NCI-H1417 (cell line): ENCODE data around the gene NME3.
"Not testable (repeated sequence)": the region's sequence is repeated elsewhere in the genome, so short reads cannot be mapped to it uniquely, and the experiment has no call there.

Experiments used
- DNase-seq, 3 experiments: peaks; one replicate each; lab custom pipeline; 2025; lab: John Stamatoyannopoulos, UW

The NME3 gene

DNA sequence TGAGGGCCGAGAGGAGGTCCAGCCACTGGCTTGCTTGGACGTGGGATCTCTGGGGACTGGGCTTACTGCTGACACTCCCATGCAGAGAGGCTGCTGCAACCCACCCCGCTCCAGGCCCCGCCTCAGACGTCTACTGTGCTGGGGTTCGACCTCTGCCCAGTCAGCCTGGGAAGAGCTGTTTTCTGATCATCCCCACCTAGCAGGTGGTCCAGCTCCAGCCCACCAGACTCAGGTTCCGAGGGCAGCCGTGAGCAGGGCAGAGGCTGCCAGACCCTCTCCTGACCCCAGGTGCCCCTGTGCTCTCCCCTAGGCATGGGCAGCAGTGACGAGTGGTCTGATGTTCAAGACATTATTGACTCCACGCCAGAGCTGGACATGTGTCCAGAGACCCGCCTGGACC, 23.4 kb downstream of the NME3 start:
- no peak for DNase-seq

DNA sequence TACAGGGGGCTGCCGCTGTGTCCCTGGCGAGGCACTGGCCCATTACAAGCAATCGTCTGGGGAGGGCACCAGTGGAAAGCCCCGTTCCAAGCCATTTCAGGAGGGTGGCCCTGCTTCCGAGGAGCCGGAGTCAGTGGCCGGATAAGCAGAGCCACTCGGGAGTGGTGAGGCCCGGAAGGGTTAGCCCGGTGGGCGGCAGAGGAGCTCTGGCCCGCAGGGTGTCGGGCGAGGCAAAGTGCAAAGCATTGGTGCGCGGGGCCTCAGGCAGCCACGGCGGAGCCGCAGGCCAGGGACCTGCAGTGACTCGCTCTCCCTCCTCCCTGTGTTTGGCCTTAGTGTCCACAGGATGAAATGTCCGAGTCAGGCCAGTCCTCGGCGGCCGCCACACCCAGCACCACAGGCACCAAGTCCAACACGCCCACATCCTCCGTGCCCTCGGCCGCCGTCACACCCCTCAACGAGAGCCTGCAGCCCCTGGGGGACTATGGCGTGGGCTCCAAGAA, 24.6 kb downstream of the NME3 start:
- no peak for DNase-seq

DNA sequence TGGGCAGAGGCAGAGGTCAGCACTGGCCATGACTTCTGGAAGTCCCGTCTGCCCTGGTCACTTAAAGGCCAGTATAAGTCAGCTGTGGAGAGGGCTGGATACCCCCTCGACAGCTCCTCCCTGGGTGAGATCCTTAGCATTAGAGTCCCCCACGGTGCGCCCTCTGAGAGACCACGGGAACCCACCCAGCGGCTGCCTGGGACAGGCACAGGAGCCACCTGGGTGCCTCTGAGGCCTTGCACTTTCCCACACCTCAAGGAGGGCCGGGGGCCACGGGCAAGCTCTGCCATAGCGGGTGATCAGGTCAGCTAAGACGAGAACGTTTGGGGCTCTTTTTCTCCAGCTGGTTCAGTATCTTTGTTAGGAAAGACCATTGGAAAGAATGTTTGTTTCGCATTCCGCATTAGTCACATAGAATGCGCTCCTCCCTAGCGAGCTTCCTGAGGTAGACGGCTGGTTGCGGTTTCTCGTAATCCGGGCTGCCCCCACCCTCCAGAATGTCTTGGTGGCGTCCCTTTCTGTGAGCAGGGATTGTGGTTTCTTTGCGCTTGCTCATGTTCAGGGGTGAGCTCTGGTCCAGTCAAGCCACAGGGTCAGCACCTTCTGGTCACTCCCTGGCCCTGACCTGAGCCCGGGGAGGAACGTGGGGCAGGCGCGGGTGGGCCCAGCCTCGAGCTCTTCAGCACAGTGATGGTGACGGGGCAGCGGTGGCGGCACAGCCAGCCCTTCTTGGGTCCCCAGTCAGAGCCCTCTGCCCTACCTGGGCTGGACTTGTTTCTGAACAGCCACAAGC, 25.2 kb downstream of the NME3 start:
- DNase-seq = no peak

DNA sequence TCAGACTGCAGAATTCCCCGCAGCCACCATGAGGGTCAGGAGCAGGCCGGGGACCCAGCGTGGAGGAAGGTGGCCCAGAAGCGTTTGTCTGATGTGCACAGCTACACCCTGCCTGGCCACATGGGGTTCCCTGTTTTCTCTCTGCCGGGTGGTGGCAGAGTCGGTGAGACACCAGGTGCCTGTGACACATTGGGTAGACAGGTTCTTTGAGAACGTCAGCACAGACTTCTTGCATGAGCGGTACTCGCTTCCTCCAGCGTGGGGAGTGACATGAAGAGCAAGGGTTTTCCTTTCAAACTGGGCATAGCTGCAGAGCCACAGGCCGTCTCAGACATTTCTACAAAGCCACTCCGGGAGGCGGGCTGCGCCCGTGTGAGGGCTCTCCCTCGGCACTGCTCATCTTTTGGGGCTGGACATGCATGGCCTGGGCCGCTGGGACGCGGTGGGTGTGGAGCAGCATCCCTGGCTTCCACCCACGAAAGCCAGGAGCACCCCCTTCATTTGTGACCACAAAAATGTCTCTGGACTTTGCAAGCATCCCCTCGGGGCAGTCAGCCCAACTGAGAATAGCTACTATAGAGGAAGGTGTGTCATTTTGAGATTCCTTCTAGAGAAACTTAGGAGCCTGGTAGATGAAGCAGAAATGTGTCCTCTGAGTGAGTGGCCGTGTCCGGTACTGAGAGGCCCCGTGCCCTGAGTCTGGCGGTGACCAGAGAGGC, 26.0 kb downstream of the NME3 start:
- DNase-seq = no peak

DNA sequence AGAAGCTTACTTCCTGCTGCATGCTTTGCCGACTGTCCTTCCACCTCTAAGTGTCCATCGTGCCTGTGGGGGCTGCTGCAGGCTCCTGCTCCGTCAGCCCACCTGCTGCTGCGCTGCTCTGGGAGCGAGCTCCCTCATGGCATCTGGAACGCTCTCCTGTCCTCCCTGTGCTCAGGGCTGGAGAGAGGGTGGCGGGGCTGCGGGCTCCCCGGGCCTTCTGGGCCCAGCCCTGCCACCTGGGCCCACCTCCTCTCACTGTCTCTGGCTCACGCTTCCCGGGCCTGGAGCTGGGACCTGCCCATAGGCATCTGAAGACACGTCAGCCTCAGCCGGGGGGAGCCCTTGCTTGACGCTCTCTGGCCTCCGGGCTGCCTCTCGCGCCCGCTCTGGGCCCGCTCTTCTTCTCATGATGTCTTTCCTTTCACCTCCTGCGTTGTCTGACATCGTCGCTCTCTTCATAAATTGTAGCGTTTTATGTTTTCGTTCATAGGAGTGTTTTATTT, 27.0 kb downstream of the NME3 start:
- DNase-seq = no peak

DNA sequence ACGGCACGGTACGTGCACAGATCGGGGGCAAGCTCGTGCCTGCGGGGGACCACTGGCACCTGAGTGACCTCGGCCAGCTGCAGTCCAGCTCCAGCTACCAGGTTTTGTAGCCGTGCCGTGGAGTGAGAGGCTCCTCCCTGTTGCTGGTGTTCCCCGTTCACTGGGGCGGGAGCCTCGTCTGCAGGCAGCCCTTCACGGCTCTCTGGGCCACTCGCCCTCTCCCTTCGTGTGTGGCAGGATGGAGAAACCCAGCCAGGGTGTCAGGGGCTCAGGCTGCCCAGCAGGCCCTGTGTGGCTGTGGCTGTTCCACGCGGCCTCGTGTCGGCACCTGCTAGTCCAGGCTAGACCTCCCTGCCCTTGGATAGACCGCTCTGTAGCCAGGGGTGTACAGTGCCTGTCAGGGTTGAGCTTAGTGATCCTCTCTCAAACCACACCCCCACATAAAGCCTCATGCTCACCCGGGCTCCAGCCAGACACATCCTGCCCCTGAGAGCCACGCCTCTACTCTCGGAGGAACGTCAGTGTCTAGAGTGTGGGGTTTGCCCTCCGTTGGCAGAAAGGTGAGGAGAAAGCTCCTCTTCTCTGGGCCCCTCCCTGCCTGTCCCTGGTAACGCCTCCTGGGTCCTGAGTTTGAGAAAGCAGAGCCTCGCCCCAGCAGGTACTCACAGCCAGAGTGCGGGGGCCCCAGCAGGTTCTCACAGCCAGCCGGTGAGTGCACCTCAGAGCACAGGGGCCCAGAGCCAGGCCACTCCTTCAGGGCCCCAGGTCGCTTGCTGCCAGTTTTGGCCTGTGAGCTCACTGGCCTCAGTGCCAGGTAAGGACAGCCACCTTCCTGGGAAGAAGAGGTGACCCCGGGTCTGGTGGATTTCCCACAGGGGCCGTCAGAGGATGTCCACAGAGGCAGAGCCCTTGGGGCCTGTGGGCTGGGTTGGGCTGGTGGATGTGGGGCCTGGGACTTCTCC, 27.7 kb downstream of the NME3 start:
- DNase-seq = no peak

DNA sequence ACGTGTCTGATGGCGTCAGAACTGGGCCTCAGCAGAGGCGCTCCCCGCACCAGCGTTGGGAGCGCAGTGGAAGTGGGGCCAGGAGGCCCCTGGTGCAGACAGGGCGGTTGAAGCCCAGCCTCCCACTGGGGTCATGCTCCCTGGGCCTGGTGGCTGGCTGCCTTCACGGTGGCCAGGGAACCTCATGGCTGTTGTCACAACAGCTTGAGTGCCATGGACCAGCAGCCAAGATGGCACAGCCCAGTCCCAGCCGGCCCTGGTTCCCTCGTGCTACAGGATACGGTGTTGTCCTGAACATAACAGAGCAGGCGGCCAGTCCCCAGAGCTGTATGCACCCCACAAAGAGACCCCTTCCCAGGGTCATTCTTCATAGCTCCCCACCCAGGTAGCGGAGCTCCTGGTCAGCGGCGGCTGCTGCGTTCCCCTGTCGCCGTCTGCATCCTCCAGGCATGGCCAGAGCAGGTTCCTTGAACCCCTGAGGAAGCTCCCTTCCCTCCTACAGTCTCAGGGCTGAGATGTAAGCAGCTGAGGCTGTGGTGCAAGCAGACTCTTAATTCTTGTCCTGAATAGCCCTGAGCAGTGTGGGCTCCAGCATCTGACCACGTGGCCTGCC, 29.7 kb downstream of the NME3 start:
- no peak for DNase-seq

DNA sequence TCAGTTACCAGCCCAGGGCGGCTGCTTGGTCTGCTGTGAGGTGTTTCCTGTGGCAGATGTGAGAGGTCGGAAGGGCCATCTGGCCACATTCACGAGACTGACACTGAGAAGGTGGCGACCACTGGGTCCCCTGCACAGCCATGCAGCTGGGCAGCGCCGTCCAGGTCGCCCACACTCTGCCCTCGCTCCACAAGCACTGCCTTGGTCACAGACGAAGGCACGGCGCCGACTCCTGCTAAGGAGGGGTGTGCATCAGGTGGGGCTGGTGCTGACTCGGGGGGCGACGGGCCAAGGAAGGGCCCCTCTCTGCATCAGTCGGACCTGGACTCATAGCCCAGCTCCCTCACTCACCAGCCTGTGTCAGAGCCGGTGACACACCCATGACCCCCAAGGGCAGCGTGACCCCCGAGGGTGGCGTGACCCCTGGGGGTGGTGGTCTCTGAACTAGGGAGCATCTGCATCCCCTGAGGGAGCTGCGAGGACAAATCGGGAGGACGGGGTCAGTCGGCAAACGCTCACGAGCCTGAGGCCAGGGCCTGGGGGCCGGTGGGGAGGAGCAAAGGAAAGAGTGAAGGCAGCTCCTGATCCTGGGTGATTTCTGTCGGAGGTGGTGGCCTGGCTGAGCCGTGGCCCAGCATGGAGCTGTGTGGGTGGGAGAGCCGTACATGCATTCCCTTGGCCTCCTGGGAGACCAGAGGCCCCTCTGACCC, 30.4 kb downstream of the NME3 start:
- no peak for DNase-seq

DNA sequence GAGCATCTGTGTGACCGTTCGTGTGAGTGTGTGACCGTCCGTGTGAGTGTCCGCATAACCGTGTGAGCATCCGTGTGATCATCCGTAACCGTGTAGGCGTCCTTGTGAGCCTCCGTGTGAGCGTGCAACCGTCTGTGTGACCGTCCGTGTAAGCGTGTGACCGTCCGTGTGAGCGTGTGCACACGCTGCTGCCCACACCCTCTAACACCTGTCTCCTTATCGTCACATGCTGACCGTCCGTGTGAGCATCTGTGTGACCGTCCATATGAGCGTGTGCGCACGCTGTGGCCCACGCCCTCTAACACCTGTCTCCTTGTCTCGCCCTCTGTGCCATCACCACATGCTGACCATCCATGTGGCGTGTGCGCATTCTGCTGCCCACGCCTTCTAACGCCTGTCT, 31.1 kb downstream of the NME3 start:
- no peak for DNase-seq

DNA sequence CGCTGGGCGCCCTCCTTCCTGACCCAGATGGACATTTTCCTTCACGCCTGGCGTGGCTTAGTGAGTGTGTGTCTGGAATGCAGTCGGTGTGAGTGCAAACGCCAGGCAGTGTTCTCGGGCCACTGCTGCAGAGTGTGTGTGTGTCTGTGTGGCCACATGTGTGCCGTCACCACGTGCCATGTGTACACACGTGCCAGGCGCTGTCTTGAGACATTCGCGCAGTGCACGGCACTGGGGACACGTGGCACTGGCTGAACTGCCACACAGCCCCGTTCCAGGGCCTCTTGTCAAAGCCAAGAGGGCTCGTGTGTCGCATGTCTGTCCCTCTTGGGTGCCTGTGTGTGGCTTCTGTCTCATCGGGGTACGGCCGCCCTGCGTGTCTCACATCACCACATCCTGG, 36.5 kb downstream of the NME3 start:
- no peak for DNase-seq

DNA sequence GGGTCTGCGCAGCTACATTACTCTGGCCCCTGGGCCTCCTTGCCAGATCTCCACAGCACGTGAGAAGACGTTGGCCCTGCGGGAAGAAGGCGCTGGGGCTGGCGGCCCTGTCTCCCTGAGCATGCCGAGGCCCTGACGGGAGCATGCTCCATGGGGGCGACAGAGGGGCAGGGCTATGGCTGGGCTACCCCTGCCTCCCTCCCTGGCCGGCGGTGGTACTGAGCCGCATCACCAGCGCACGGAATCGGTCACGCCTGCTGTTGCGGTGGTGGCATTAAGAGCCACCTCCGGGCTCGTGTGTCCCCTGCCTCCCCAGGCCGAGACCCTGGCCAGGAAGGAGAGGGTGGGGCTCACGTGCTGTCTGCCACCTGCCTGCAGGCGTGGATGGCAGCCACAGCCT, 37.2 kb downstream of the NME3 start:
- no peak for DNase-seq

DNA sequence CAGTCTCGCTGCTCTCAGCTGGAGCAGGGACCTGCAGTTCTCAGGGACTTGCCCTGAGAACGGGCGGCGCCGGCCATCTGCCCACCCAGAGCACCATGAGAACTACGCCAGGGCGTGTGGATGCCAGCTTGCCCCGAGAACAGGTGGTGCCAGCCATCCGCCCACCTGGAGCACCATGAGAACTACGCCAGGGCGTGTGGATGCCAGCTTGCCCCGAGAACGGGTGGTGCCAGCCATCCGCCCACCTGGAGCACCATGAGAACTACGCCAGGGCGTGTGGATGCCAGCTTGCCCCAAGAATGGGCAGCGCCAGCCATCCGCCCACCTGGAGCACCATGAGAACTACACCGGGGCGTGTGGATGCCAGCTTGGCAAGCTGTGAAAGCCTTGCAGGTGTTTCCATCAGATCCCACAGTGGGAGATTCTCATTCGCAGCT, 38.8 kb downstream of the NME3 start:
- not testable (repeated sequence) for DNase-seq

DNA sequence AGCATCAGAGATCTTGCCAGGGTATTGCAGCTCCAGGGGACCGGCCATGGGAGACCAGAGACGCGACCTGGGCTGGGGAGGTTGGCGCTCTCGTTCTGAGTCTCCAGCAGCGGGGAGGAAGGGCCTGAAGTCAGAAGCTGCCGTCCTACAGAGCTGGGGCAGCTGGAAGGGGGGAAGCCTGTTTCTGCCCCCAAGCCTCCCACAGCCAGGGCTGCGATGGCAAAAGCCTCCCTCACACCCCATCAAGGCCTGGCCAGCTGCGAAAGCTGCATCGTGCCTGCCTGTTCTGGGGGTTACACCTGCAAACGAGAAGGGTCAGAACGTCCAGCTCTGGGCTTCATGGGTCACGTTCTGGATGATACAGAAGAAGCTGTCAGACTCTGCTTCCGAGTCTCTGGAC, 39.3 kb downstream of the NME3 start:
- DNase-seq = no peak

DNA sequence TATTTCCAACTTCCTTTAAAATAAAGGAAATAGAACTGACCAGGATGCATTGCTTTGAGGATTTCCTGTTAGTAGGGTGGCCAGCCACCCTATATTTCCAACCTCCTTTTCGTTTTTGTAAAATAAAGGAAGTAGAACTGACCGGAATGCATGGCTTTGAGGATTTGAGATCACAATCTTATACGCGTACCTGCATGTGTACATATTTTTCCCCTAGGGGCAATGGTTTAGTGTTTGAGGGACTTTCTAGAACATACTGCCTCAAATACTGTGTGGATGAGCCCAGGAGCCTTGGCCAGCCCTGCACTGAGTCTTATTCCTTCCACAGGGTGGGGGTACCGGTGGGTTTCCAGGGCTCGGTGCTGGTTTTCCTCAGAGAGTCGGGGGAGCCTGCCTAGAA, 39.7 kb downstream of the NME3 start:
- no peak for DNase-seq

DNA sequence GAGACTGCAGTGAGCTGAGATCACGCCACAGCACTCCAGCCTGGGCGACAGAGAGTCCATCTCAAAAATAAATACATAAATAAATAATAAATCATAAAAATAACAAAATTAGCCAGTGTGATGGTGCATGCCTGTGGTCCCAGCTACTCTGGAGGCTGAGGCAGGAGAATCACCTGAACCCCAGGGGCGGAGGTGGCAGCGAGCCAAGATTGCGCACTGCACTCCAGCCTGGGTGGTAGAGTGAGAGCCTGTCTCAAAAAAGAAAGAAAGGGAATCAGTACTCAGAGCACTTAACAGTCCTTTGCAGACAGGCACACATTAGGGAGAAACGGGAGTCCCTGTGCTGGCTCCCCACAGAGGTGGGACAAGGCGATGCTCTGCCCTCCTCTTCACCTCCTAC, 40.3 kb downstream of the NME3 start:
- DNase-seq = no peak

DNA sequence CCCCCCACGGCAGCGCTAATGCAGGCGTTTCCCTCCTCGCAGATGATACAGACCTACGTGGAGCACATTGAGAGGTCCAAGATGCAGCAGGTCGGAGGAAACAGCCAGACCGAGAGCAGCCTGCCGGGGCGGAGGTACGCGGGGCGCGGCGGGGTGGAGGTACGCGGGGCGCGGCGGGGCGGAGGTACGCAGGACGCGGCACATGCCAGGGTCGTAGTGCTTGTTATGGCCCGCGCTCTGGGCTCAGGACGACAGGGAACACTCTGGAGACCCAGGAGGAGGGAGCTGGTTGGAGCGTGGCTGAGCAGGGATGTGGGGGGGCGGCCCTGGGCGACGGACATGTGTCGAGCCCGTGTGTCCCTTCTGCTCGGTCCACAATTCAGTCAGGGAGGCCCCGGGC, 41.9 kb downstream of the NME3 start:
- no peak for DNase-seq

DNA sequence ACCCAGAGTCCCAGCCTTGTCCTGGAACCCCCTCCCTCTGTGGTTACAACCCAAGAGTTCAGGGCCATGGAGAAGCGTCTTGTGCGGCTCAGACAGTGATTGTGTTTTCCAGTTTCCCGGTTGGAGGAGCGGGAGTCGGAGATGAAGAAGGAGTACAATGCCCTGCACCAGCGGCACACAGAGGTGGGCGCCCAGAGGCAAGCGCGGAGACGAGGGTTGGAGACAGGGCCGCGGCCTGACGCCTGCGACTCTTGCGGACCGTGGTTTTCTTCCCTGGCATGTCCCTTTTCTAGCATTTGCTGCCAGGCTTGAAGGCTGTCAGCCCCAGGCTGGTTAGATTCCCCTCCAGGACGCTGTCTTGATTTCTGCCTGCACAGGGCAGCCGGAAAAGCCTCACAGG, 42.3 kb downstream of the NME3 start:
- no peak for DNase-seq

DNA sequence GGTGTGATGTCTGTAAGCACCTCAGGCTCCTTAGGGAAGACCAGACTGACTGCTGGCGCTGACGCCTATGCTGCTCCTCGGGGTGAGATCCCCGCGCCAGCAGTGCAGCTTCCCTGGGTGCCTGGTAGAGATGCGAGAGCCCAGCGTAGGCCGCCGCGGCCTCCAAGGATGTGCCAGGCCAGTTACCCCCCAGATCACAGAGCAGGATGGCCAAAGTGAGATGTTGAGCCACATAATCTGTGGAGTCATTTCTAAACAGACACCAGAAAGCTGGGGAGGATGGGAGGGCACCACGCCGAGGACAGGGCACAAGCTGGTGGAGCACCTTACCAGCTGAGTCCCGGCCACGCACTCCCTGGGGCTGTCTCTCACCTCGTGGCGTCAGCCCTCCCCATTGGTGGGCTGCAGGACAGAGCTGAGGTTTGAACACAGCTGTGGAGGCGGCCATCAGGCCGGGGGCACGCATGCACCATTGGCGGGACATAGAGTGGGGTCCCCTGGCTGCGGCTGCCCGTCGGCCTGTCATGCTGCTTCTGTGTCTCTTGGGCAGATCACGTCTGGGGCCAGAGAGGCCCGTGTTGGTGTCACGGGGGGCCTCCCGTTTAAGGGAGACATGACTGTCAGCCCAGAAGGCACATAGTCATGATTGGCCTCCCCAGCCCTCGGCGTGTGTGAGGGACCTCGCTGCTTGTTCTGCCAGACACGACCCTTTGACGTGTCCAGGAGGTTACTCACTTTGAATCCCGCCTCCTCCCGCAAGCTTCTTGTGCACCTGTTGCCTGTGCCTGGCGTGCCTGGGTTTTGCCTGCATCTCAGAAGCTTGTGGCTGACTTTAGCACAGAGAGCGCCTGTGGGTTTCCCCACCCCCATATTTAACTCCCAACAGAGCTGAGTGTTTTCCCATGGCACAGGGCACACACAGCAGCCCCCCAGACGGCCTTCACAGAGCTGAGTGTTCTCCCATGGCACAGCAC, 43.4 kb downstream of the NME3 start:
- DNase-seq = no peak

DNA sequence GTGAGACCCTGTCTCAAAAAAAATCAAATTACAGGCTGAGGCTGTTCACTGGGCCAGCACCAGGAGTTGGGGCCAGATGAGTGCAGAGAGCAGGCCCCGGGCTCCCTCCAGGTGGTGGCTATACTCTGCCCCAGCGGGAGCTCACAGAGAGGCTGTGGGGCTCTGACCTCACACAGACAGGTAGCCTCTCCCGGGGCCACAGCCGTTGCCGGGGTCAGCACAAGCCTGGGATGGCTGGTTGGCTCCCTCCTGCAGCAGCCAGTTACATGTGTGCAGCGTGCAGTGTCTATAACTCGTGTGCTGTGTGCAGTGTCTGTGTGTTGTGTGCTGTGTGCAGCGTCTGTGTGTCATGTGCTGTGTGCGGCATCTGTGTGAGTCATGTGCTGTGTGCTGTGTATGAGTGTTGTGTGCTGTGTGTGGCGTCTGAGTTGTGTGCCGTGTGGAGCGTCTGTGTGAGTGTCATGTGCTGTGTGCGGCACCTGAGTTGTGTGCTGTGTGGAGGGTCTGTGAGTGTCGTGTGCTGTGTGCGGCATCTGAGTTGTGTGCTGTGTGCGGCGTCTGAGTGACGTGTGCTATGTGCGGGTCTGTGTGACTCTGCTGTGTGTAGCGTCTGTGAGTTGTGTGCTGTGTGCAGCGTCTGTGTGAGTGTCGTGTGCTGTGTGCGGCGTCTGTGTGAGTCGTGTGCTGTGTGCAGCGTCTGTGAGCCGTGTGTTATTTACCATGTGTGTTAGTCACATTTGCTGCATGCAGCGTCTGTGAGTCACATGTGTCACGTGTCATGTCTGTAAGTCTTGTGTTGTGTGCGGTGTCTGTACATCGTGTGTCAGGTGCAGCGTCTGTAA, 44.5 kb downstream of the NME3 start:
- DNase-seq = no peak
